Upper lobe of left lung (tissue), 4 donors: Measurements from ENCODE around the gene KIR3DL3.
"Not testable (repeated sequence)": the region's sequence is repeated elsewhere in the genome, so short reads cannot be mapped to it uniquely, and the experiment has no call there.

ENCODE experiments used
- POLR2A ChIP-seq, 4 donors: fragments of 450-650 bp; IDR thresholded peaks; one replicate each; pipeline ENCODE4 v1.5.1; 2016 to 2017; ENCODE audit warnings: antibody characterized with exemption in 4 of 4, mild to moderate bottlenecking in 2 of 4
- TF ChIP-seq, protein P1 (sequence below), 6 experiments: fragments of 450-650 bp in 4 of 6; fragments of 200-600 bp in 2 of 6; sonication (generic) in 2 of 6; IDR thresholded peaks; one replicate each; pipeline ENCODE4 v1.5.1; 2016 to 2019; ENCODE audit warnings: antibody characterized with exemption in 6 of 6

DNA sequence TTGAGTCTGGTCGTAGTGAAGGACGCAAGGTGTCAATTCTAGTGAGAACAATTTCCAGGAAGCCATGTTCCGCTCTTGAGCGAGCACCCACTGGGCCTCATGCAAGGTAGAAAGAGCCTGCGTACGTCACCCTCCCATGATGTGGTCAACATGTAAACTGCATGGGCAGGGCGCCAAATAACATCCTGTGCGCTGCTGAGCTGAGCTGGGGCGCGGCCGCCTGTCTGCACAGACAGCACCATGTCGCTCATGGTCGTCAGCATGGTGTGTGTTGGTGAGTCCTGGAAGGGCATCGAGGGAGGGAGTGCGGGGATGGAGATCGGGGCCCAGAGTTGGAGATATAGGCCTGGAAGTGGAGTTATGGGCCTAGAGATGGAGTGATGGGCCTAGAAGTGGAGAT, 14.1 kb downstream of the KIR3DL3 start, which contains the start of gene KIR2DL3:
- not testable (repeated sequence) for TF ChIP-seq POLR2A (IDR thresholded peaks at IDR 0.05)
- TF ChIP-seq, protein P1, sequence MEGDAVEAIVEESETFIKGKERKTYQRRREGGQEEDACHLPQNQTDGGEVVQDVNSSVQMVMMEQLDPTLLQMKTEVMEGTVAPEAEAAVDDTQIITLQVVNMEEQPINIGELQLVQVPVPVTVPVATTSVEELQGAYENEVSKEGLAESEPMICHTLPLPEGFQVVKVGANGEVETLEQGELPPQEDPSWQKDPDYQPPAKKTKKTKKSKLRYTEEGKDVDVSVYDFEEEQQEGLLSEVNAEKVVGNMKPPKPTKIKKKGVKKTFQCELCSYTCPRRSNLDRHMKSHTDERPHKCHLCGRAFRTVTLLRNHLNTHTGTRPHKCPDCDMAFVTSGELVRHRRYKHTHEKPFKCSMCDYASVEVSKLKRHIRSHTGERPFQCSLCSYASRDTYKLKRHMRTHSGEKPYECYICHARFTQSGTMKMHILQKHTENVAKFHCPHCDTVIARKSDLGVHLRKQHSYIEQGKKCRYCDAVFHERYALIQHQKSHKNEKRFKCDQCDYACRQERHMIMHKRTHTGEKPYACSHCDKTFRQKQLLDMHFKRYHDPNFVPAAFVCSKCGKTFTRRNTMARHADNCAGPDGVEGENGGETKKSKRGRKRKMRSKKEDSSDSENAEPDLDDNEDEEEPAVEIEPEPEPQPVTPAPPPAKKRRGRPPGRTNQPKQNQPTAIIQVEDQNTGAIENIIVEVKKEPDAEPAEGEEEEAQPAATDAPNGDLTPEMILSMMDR (IDR thresholded peaks at IDR 0.05) = not testable (repeated sequence)
